Left ventricle myocardium inferior (tissue), 1 donor: ENCODE results near the gene FAM89B. TPM values are rescaled to one million over a fixed set of nuclear protein-coding genes. Genes with fewer than 3 reads are reported as not detected.

Experiments used
- DNase-seq: peaks from one replicate; pipeline ENCODE4 v3.0.0-alpha.2; 2020
- H3K27ac ChIP-seq: fragments of 200-600 bp; replicated peaks from 2 replicates; pipeline ENCODE4 v1.8.0; 2021
- H3K27me3 ChIP-seq: fragments of 200-600 bp; 2 replicates; pipeline ENCODE4 v1.8.0; 2021; ENCODE audit warnings: low read depth
- H3K36me3 ChIP-seq: fragments of 200-600 bp; 2 replicates; pipeline ENCODE4 v1.8.0; 2021
- H3K4me1 ChIP-seq: fragments of 200-600 bp; 2 replicates; pipeline ENCODE4 v1.8.0; 2021
- H3K4me3 ChIP-seq: fragments of 200-600 bp; 2 replicates; pipeline ENCODE4 v1.8.0; 2021; ENCODE audit warnings: mild to moderate bottlenecking, moderate library complexity
- H3K9me3 ChIP-seq: fragments of 200-600 bp; replicated peaks from 2 replicates; pipeline ENCODE4 v1.8.0; 2021
- CTCF ChIP-seq: fragments of 200-600 bp; IDR thresholded peaks from 2 replicates; pipeline ENCODE4 v1.8.0; 2021; ENCODE audit warnings: antibody characterized with exemption, mild to moderate bottlenecking, borderline replicate concordance
- intact Hi-C: fragments of 100-400 bp; cut with micrococcal nuclease; formaldehyde crosslinking; loops from one replicate; pipeline ENCODE4 v1.11.0; 2022
- total RNA-seq: library from RNA; stranded (reverse); fragmentation: NEBNext Ultra II Directional; extraction: Animal tissue kit (Norgen Biotek cat#: 25700); gene quantifications from one replicate; pipeline ENCODE4 v1.2.1, GENCODE V29; 2021
- donor health status: DM: no; HTN: yes; CAD: no; lungs with severe emphysema.

Gene FAM89B
- total RNA-seq, 1 donor from 2014 or later = 40.9 TPM

- no peak for TF ChIP-seq CTCF
- intact Hi-C loops = no loop called here
- peaks cover 62% of the 10 kb centered on the region for H3K36me3 ChIP-seq
- DNase-seq = no peak
- H3K27me3 ChIP-seq = no peaks in the 10 kb centered on the region
- H3K4me1 ChIP-seq = peaks cover 48% of the 10 kb centered on the region
- no peak overlapping the region for H3K27ac ChIP-seq
- peak overlapping the region; percentile 93 for H3K4me3 ChIP-seq
- H3K9me3 ChIP-seq = no peaks in the 10 kb centered on the region
Observed at GRCh38 chr11:65617136-65617850, 45.0 kb downstream of the FAM89B start.

- Histone ChIP-seq H3K36me3 (peaks cover 60% of the 10 kb centered on the region), H3K4me3 (no peak overlapping the region)
- intact Hi-C loops = no loop called here
Observed at GRCh38 chr11:65617990-65618751, 45.8 kb downstream of the FAM89B start.

GRCh38 chr11:65618763-65619162 is 46.4 kb downstream of the FAM89B start:
- intact Hi-C loops = no loop called here
- no peak overlapping the region for H3K27ac ChIP-seq
- no peak for TF ChIP-seq CTCF

More at GRCh38 chr11:65617990-65618751, 45.8 kb downstream of the FAM89B start:
- Histone ChIP-seq H3K27ac (no peak overlapping the region), H3K9me3 (no peaks in the 10 kb centered on the region), H3K27me3 (no peaks in the 10 kb centered on the region), H3K4me1 (peaks cover 39% of the 10 kb centered on the region)
- DNase-seq = no peak
- TF ChIP-seq CTCF = no peak

GRCh38 chr11:65619281-65619928 is 47.1 kb downstream of the FAM89B start:
- no peaks in the 10 kb centered on the region for H3K9me3 ChIP-seq
- H3K4me1 ChIP-seq = peaks cover 28% of the 10 kb centered on the region
- H3K27me3 ChIP-seq = no peaks in the 10 kb centered on the region
- peaks cover 72% of the 10 kb centered on the region for H3K36me3 ChIP-seq
- no peak for DNase-seq
- intact Hi-C loops = no loop called here
- no peak overlapping the region for H3K27ac ChIP-seq
- no peak overlapping the region for H3K4me3 ChIP-seq
- TF ChIP-seq CTCF = no peak

More at GRCh38 chr11:65618763-65619162, 46.4 kb downstream of the FAM89B start:
- no peak overlapping the region for H3K4me3 ChIP-seq
- peaks cover 65% of the 10 kb centered on the region for H3K36me3 ChIP-seq
- no peaks in the 10 kb centered on the region for H3K27me3 ChIP-seq
- no peak for DNase-seq
- no peaks in the 10 kb centered on the region for H3K9me3 ChIP-seq
- H3K4me1 ChIP-seq = peaks cover 33% of the 10 kb centered on the region

- no peaks in the 10 kb centered on the region for H3K27me3 ChIP-seq
- H3K4me3 ChIP-seq = no peak overlapping the region
- H3K9me3 ChIP-seq = no peaks in the 10 kb centered on the region
- no peak for DNase-seq
- peaks cover 23% of the 10 kb centered on the region for H3K4me1 ChIP-seq
- peaks cover 84% of the 10 kb centered on the region for H3K36me3 ChIP-seq
- no peak overlapping the region for H3K27ac ChIP-seq
- intact Hi-C loops = loop anchor here (5.0 kb wide), 1 partner anchor 357 kb away; no protein-coding TSS in a partner anchor
- TF ChIP-seq CTCF = no peak
Observed at GRCh38 chr11:65620666-65621065, 48.3 kb downstream of the FAM89B start.
